GM12892 (cell line): ENCODE measurements around the gene SLC1A4.
A peak's percentile ranks its signal among the peaks of the same experiment; 100 is the strongest.
"Not testable (repeated sequence)": the region's sequence is repeated elsewhere in the genome, so short reads cannot be mapped to it uniquely, and the experiment has no call there.

Experiments
- DNase-seq: peaks from one replicate; pipeline ENCODE4 v3.0.0; 2011; ENCODE audit not compliant: insufficient read length
- FAIRE-seq: peaks from 2 replicates; lab custom pipeline; 2011; peaks lifted over from hg19 to GRCh38; lab: Jason Lieb, UNC
- POLR2A ChIP-seq: IDR thresholded peaks from 2 replicates; pipeline ENCODE4 v1.6.1; 2011; ENCODE audit warnings: low read depth, low read length, control low read depth
- POLR2AphosphoS5 ChIP-seq: IDR thresholded peaks from 2 replicates; pipeline ENCODE4 v1.6.1; 2011; ENCODE audit warnings: low read depth, low read length, control low read depth
- TAF1 ChIP-seq: IDR thresholded peaks from 2 replicates; pipeline ENCODE4 v1.6.1; 2011; ENCODE audit warnings: low read depth, mild to moderate bottlenecking, control low read depth, low read length, borderline replicate concordance

The SLC1A4 gene

GRCh38 chr2:65003037-65003436 lies 13.8 kb downstream of the SLC1A4 start:
- no peak for FAIRE-seq
- TF ChIP-seq POLR2A: no peak
- no peak for TF ChIP-seq POLR2AphosphoS5
- TF ChIP-seq TAF1: no peak

GRCh38 chr2:65004232-65004631 lies 15.0 kb downstream of the SLC1A4 start:
- FAIRE-seq, DNase-seq: not testable (repeated sequence)

More at GRCh38 chr2:65003037-65003436, 13.8 kb downstream of the SLC1A4 start:
- DNase-seq: no peak

GRCh38 chr2:65013776-65014175 lies 24.6 kb downstream of the SLC1A4 start:
- no peak for DNase-seq
- TF ChIP-seq TAF1 (no peak), POLR2A (no peak), POLR2AphosphoS5 (no peak)
- no peak for FAIRE-seq

- DNase-seq: no peak
- no peak for FAIRE-seq
- TF ChIP-seq POLR2AphosphoS5 (no peak), TAF1 (no peak), POLR2A (no peak)
These were observed 26.5 kb downstream of the SLC1A4 start for GRCh38 chr2:65015731-65016130.

GRCh38 chr2:65016789-65017188 lies 27.6 kb downstream of the SLC1A4 start:
- DNase-seq (no peak), FAIRE-seq (peak; percentile 38)
- TF ChIP-seq TAF1 (no peak), POLR2A (no peak), POLR2AphosphoS5 (no peak)

- no peak for DNase-seq
These were observed 28.1 kb downstream of the SLC1A4 start for GRCh38 chr2:65017335-65017734.

GRCh38 chr2:65018141-65018582 lies 29.0 kb downstream of the SLC1A4 start:
- DNase-seq (no peak), FAIRE-seq (no peak)
- 0 out of 2 replicates have a peak, but pooled peaks have one; percentile 6 for TF ChIP-seq POLR2AphosphoS5
- no peak for TF ChIP-seq TAF1
- no peak for TF ChIP-seq POLR2A

More at GRCh38 chr2:65017335-65017734, 28.1 kb downstream of the SLC1A4 start:
- FAIRE-seq: no peak
- TF ChIP-seq POLR2AphosphoS5: no peak
- no peak for TF ChIP-seq POLR2A
- no peak for TF ChIP-seq TAF1

GRCh38 chr2:65019010-65019409 lies 29.8 kb downstream of the SLC1A4 start:
- no peak for TF ChIP-seq TAF1
- TF ChIP-seq POLR2A: no peak
- TF ChIP-seq POLR2AphosphoS5: no peak
- FAIRE-seq (no peak), DNase-seq (no peak)

GRCh38 chr2:65019675-65020195 lies 30.5 kb downstream of the SLC1A4 start:
- DNase-seq (no peak), FAIRE-seq (no peak)
- no peak for TF ChIP-seq POLR2A
- no peak for TF ChIP-seq POLR2AphosphoS5
- no peak for TF ChIP-seq TAF1

GRCh38 chr2:65020251-65020650 lies 31.1 kb downstream of the SLC1A4 start:
- FAIRE-seq, DNase-seq: not testable (repeated sequence)

- TF ChIP-seq TAF1 (no peak), POLR2A (no peak), POLR2AphosphoS5 (no peak)
- FAIRE-seq: no peak
- DNase-seq: no peak
These were observed 31.8 kb downstream of the SLC1A4 start for GRCh38 chr2:65020943-65021528.

- FAIRE-seq: no peak
- TF ChIP-seq POLR2A (no peak), TAF1 (no peak), POLR2AphosphoS5 (no peak)
- no peak for DNase-seq
These were observed 32.5 kb downstream of the SLC1A4 start for GRCh38 chr2:65021709-65022108.

GRCh38 chr2:65022189-65022588 lies 33.0 kb downstream of the SLC1A4 start:
- DNase-seq (no peak), FAIRE-seq (no peak)
- TF ChIP-seq TAF1: no peak
- no peak for TF ChIP-seq POLR2A
- no peak for TF ChIP-seq POLR2AphosphoS5

- DNase-seq (no peak), FAIRE-seq (no peak)
- TF ChIP-seq POLR2AphosphoS5: no peak
- TF ChIP-seq POLR2A: no peak
- TF ChIP-seq TAF1: no peak
These were observed 34.5 kb downstream of the SLC1A4 start for GRCh38 chr2:65023742-65024141.
